NCI-H345 (cell line): ENCODE results near the gene SRRM3.
A peak's percentile ranks its signal among the peaks of the same experiment; 100 is the strongest.
"Not testable (repeated sequence)": the region's sequence is repeated elsewhere in the genome, so short reads cannot be mapped to it uniquely, and the experiment has no call there.

Source experiments
- DNase-seq: peaks from one replicate; lab custom pipeline; 2025; lab: John Stamatoyannopoulos, UW

SRRM3 gene

GRCh38 chr7:76231071-76231470, 29.4 kb downstream of the SRRM3 start:
- no peak for DNase-seq

- no peak for DNase-seq
Observed at GRCh38 chr7:76231583-76231982, 29.9 kb downstream of the SRRM3 start.

- DNase-seq: no peak
Observed at GRCh38 chr7:76232698-76233097, 31.0 kb downstream of the SRRM3 start.

- no peak for DNase-seq
Observed at GRCh38 chr7:76233538-76234281, 32.0 kb downstream of the SRRM3 start.

- no peak for DNase-seq
Observed at GRCh38 chr7:76234282-76234584, 32.5 kb downstream of the SRRM3 start.

- no peak for DNase-seq
Observed at GRCh38 chr7:76234931-76235441, 33.3 kb downstream of the SRRM3 start.

GRCh38 chr7:76236224-76236623, 34.5 kb downstream of the SRRM3 start:
- DNase-seq: no peak

GRCh38 chr7:76238326-76238725, 36.6 kb downstream of the SRRM3 start:
- DNase-seq: no peak

- no peak for DNase-seq
Observed at GRCh38 chr7:76241141-76241540, 39.4 kb downstream of the SRRM3 start.

- DNase-seq: not testable (repeated sequence)
Observed at GRCh38 chr7:76242517-76243063, 40.9 kb downstream of the SRRM3 start.

GRCh38 chr7:76244781-76245391, 43.2 kb downstream of the SRRM3 start:
- DNase-seq: peak; percentile 49

GRCh38 chr7:76246804-76247389, 45.2 kb downstream of the SRRM3 start:
- DNase-seq: no peak

- no peak for DNase-seq
Observed at GRCh38 chr7:76247938-76248337, 46.2 kb downstream of the SRRM3 start.

GRCh38 chr7:76252021-76252420, 50.3 kb downstream of the SRRM3 start:
- no peak for DNase-seq

GRCh38 chr7:76254781-76255180, 53.1 kb downstream of the SRRM3 start:
- no peak for DNase-seq

- DNase-seq: no peak
Observed at GRCh38 chr7:76257973-76258372, 56.3 kb downstream of the SRRM3 start.

- DNase-seq: no peak
Observed at GRCh38 chr7:76259124-76260093, 57.7 kb downstream of the SRRM3 start.

- peak; percentile 78 for DNase-seq
Observed at GRCh38 chr7:76260171-76260703, 58.5 kb downstream of the SRRM3 start.

GRCh38 chr7:76261329-76261728, 59.6 kb downstream of the SRRM3 start:
- no peak for DNase-seq

- DNase-seq: no peak
Observed at GRCh38 chr7:76261931-76262330, 60.2 kb downstream of the SRRM3 start.

GRCh38 chr7:76262683-76263402, 61.1 kb downstream of the SRRM3 start:
- DNase-seq: peak; percentile 48
